IPS-18a (cell line): ENCODE measurements around the gene DCST1.

Experiments
- H3K27ac ChIP-seq: one replicate; pipeline ENCODE4 v1.5.1; 2013; ENCODE audit warnings: low read length
- H3K27me3 ChIP-seq: one replicate; pipeline ENCODE4 v1.6.1; 2013; ENCODE audit warnings: mild to moderate bottlenecking, low read length; ENCODE audit not compliant: control insufficient read depth, insufficient read depth
- H3K36me3 ChIP-seq: one replicate; pipeline ENCODE4 v1.6.1; 2013; ENCODE audit warnings: low read depth, low read length; ENCODE audit not compliant: control insufficient read depth
- H3K4me1 ChIP-seq: one replicate; pipeline ENCODE4 v1.6.1; 2013; ENCODE audit warnings: low read depth, low read length; ENCODE audit not compliant: control insufficient read depth
- H3K4me3 ChIP-seq: one replicate; pipeline ENCODE4 v1.5.1; 2013; ENCODE audit warnings: low read length
- H3K9ac ChIP-seq: one replicate; pipeline ENCODE4 v1.6.1; 2013; ENCODE audit warnings: mild to moderate bottlenecking, low read length, moderate library complexity
- H3K9me3 ChIP-seq: one replicate; pipeline ENCODE4 v1.6.1; 2013; ENCODE audit warnings: low read depth, low read length; ENCODE audit not compliant: control insufficient read depth

The DCST1 gene

GRCh38 chr1:155053531-155054105 lies 20.0 kb downstream of the DCST1 start:
- no peak overlapping the region for H3K9ac ChIP-seq
- no peak overlapping the region for H3K27ac ChIP-seq
- H3K27me3 ChIP-seq = peaks cover 23% of the 10 kb centered on the region
- no peaks in the 10 kb centered on the region for H3K9me3 ChIP-seq
- H3K4me1 ChIP-seq = peaks cover 10% of the 10 kb centered on the region
- H3K36me3 ChIP-seq = peaks cover 8% of the 10 kb centered on the region
- H3K4me3 ChIP-seq = no peak overlapping the region

GRCh38 chr1:155057104-155057503 lies 23.5 kb downstream of the DCST1 start:
- Histone ChIP-seq H3K27me3 (peaks cover 8% of the 10 kb centered on the region), H3K4me1 (peaks cover 5% of the 10 kb centered on the region), H3K27ac (no peak overlapping the region), H3K9ac (no peak overlapping the region), H3K9me3 (no peaks in the 10 kb centered on the region), H3K36me3 (peaks cover 8% of the 10 kb centered on the region), H3K4me3 (no peak overlapping the region)

GRCh38 chr1:155057788-155058211 lies 24.2 kb downstream of the DCST1 start:
- Histone ChIP-seq H3K4me3 (no peak overlapping the region), H3K36me3 (peaks cover 8% of the 10 kb centered on the region), H3K9me3 (no peaks in the 10 kb centered on the region), H3K9ac (no peak overlapping the region), H3K27me3 (peaks cover 1% of the 10 kb centered on the region), H3K27ac (no peak overlapping the region), H3K4me1 (peaks cover 3% of the 10 kb centered on the region)

- no peak overlapping the region for H3K9ac ChIP-seq
- no peak overlapping the region for H3K27ac ChIP-seq
- H3K4me3 ChIP-seq = no peak overlapping the region
- H3K36me3 ChIP-seq = peaks cover 8% of the 10 kb centered on the region
- H3K27me3 ChIP-seq = peaks cover 6% of the 10 kb centered on the region
- no peaks in the 10 kb centered on the region for H3K9me3 ChIP-seq
- H3K4me1 ChIP-seq = peaks cover 18% of the 10 kb centered on the region
Observed at GRCh38 chr1:155060736-155061135, 27.1 kb downstream of the DCST1 start.

GRCh38 chr1:155061381-155062150 lies 27.9 kb downstream of the DCST1 start:
- no peak overlapping the region for H3K9ac ChIP-seq
- peaks cover 8% of the 10 kb centered on the region for H3K36me3 ChIP-seq
- no peaks in the 10 kb centered on the region for H3K9me3 ChIP-seq
- no peak overlapping the region for H3K27ac ChIP-seq
- peaks cover 18% of the 10 kb centered on the region for H3K4me1 ChIP-seq
- peak overlapping the region; percentile 89 for H3K4me3 ChIP-seq
- H3K27me3 ChIP-seq = peaks cover 6% of the 10 kb centered on the region

GRCh38 chr1:155062151-155062686 lies 28.6 kb downstream of the DCST1 start:
- H3K36me3 ChIP-seq = peaks cover 10% of the 10 kb centered on the region
- no peak overlapping the region for H3K9ac ChIP-seq
- peak overlapping the region; percentile 89 for H3K4me3 ChIP-seq
- peaks cover 6% of the 10 kb centered on the region for H3K27me3 ChIP-seq
- H3K9me3 ChIP-seq = no peaks in the 10 kb centered on the region
- peaks cover 18% of the 10 kb centered on the region for H3K4me1 ChIP-seq
- no peak overlapping the region for H3K27ac ChIP-seq

GRCh38 chr1:155062702-155063411 lies 29.2 kb downstream of the DCST1 start:
- Histone ChIP-seq H3K27me3 (peaks cover 6% of the 10 kb centered on the region), H3K27ac (no peak overlapping the region), H3K9ac (no peak overlapping the region), H3K36me3 (peaks cover 9% of the 10 kb centered on the region), H3K9me3 (no peaks in the 10 kb centered on the region), H3K4me1 (peaks cover 18% of the 10 kb centered on the region), H3K4me3 (peak overlapping the region; percentile 89)

GRCh38 chr1:155063550-155064110 lies 30.0 kb downstream of the DCST1 start, which contains the start of gene EFNA4:
EFNA4 (plus strand) TSS chr1:155063740; CDS start chr1:155063824, 84 bp downstream.
- peaks cover 6% of the 10 kb centered on the region for H3K36me3 ChIP-seq
- peak within 1 kb of the TSS; percentile 89 for H3K4me3 ChIP-seq
- no peak within 1 kb of the TSS for H3K27ac ChIP-seq
- peaks cover 18% of the 10 kb centered on the region for H3K4me1 ChIP-seq
- peaks cover 6% of the 10 kb centered on the region for H3K27me3 ChIP-seq
- H3K9ac ChIP-seq = peak within 1 kb of the TSS; percentile 82
- no peaks in the 10 kb centered on the region for H3K9me3 ChIP-seq

GRCh38 chr1:155064111-155064831 lies 30.6 kb downstream of the DCST1 start:
- H3K27me3 ChIP-seq = peaks cover 6% of the 10 kb centered on the region
- H3K9ac ChIP-seq = peak overlapping the region; percentile 82
- H3K36me3 ChIP-seq = peaks cover 12% of the 10 kb centered on the region
- no peaks in the 10 kb centered on the region for H3K9me3 ChIP-seq
- H3K4me3 ChIP-seq = peak overlapping the region; percentile 89
- peaks cover 18% of the 10 kb centered on the region for H3K4me1 ChIP-seq
- H3K27ac ChIP-seq = no peak overlapping the region

GRCh38 chr1:155064832-155065429 lies 31.3 kb downstream of the DCST1 start:
- Histone ChIP-seq H3K9me3 (no peaks in the 10 kb centered on the region), H3K27me3 (peaks cover 6% of the 10 kb centered on the region), H3K4me3 (peak overlapping the region; percentile 89), H3K36me3 (peaks cover 12% of the 10 kb centered on the region), H3K27ac (no peak overlapping the region), H3K9ac (no peak overlapping the region), H3K4me1 (peaks cover 18% of the 10 kb centered on the region)
